Stimulated activated CD8-positive, alpha-beta memory T cell treated with anti-CD3 and anti-CD28 coated beads, Interleukin-7, amount 100 ng/mL, for 48 hours (primary cell): Measurements from ENCODE around the gene SHISAL2A.
A peak's percentile ranks its signal among the peaks of the same experiment; 100 is the strongest.

Experiments
- DNase-seq, 2 donors: peaks; one replicate each; pipeline ENCODE4 v3.0.0-alpha.2; 2020; ENCODE audit warnings: low read depth in 1 of 2; ENCODE audit errors: extremely low read depth in 1 of 2

The SHISAL2A gene

GRCh38 chr1:52658795-52659194 lies 25.8 kb downstream of the SHISAL2A start:
- peak in 1 of 2 donors; percentile 40 for DNase-seq

DNA sequence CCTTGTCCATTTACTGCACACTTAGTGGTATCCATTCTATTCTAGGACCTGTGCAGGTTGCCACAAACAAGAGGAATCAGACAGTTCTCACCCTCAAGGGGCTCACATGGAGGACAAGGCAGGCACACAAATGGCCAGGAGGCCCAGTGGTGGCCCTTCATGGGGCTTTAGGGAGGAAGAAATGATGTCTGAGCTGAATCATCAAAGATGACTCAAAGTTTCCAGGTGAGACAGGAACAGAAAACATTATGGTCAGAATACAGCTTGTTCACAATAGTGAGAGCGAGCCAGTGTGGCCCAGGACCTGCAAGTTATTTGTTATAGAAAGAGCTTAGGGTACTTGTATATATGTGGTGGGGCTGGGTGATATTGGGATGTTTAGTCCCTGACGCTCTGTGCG lies 26.4 kb downstream of the SHISAL2A start:
- DNase-seq: peak in 1 of 2 donors; percentile 29

DNA sequence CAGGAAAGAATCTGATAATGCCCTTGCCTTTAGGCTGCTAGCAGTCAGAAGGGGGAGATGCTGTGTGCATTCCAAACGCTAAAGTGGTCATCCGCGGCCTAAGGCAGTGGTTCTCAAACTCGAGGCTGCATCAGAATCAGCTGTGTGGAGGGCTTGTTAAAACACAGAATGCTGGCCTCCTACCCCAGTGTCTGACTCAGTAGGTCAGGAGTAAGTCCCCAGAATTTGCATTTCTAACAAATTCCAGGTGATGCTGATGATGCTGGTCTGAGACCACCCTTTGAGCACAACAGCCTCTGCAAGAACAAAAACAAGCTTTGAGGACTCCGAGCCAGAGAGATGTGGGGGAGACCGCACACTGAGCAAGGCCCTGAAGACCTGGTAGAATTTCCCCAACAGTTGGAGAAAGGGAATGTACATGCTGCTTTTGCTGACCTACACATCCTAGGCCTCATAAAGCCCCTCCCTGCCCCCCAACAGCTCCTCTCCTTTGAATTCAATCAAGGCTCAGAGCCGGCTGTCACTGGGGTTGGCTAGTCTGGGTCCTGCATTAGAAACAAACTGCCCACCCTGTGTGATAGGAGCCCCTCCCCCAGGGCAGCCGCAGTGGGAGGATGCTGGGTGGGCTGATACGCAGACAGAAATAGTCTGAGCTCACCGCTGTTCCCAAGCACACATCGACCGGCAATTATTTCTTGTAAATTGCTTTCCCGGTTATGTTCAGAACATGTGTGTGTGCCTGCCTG lies 27.1 kb downstream of the SHISAL2A start:
- no peak for DNase-seq

DNA sequence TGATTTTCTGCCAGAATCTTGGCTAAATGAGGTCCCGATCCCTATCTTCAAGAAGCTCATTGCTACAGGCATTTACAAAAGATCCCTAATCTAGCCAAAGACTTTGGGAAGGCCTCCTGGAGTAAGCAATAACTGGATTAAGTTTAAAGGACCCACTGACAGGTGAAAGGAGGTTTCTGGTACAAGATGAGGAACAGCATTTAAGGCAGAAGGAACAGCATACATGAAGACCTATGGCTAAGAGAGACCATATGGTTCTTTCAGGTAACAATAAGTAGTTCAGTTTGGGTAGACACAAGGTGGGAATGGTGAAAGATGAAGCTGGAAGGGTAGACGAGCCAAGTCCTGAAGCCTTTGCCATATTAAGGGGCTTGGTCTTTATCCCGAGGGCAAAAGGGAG lies 27.8 kb downstream of the SHISAL2A start:
- DNase-seq: no peak

GRCh38 chr1:52662645-52663313 lies 29.8 kb downstream of the SHISAL2A start:
- no peak for DNase-seq

GRCh38 chr1:52663716-52664115 lies 30.7 kb downstream of the SHISAL2A start:
- no peak for DNase-seq

GRCh38 chr1:52665006-52665941 lies 32.3 kb downstream of the SHISAL2A start:
- no peak for DNase-seq

GRCh38 chr1:52667290-52667689 lies 34.3 kb downstream of the SHISAL2A start:
- DNase-seq: no peak

- no peak for DNase-seq
Observed at GRCh38 chr1:52667984-52668383, 35.0 kb downstream of the SHISAL2A start.

DNA sequence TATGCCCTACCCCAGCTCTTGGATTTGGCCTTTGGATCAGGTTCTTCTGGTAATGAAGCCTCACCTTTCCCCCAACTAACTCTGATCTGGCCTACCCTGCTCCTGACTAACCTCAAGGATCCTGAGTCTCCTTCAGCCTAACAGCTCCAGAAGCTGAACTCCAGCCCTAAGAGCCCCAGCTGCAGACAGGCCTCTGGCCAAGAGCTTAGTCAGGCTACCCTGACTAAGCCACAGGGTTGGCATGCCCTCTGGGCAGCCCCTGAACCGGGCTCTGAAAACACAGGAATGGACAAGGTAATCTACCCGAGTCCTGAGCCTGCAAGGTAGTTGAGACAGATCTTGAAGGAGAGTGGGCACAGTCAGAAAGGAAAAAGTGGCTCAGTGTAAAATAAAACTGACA lies 35.7 kb downstream of the SHISAL2A start:
- no peak for DNase-seq

- no peak for DNase-seq
Observed at GRCh38 chr1:52669696-52670095, 36.7 kb downstream of the SHISAL2A start.

DNA sequence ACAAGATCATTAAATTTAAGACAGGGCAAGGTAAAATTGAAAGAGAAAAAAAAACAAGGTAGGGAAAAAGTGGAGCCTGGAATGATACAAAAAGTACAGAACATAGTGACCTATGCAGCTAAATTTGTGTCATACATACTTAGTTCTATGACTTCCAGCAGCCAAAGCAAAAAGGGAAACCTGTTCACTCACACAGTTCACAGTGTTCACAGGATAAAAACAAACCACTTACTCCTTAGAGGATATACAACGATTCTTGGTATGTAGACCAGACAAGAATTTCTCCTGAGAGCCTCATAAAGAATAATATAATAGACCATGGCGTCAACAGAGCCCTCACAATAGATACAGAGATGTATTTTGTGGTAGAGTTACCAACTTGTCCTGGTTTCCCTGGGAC lies 37.6 kb downstream of the SHISAL2A start:
- DNase-seq: no peak

- DNase-seq: no peak
Observed at GRCh38 chr1:52672946-52673345, 40.0 kb downstream of the SHISAL2A start.

DNA sequence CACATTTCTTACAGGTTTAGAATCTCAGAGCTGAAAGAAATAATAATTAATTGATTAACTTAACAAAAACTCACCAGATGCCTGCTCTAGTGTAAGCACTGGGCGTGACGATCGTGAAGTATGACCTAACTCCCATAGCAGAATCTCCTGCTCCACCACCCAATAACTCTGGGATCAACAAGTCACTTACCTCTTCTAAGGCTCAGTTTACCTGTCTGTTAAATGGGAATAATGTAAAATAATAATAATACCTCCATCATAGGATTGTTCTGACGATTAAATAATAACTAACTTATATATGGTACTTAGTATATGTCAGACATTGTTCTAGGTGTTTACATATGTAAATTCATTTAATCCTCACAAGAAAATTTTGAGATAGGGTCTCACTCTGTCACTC lies 40.5 kb downstream of the SHISAL2A start:
- no peak for DNase-seq

DNA sequence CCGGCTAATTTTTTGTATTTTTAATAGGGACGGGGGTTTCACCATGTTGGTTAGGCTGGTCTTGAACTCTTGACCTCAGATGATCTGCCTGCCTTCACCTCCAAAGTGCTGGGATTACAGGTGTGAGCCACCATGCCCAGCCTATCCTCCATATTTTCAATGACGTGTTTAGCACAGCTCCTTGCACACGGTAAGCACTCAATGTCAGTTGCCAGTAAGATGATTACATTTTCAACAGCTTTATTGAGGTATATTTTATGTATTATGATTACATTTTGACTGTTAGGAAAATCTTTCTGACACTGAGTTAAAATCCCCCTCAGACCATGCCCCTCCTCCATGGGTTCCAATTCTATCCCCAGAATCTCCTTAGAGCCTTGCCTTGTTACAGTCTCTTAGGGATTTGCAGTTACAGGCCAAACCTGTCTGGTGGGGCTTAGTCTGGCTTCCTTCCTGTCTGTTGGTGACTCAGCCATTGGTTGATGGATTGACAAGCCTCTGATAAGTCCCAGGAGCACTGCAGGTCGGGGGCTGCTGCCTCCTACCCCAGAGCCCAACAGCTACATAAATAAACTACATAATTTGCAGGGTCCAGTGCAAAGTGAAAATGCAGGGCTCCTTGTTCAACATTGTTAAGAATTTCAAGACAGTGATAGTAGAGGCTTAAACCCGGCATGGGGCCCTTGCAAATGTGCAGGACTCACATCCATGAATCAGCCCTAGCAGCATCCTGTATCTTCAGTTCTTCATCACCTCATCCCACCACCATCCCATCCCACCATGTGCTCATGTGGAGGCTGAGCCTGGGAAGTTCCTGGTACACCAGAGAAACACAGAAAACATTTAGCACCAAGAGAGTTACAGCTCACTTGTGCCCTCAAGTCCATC lies 41.8 kb downstream of the SHISAL2A start:
- DNase-seq: no peak

- DNase-seq: no peak
Observed at GRCh38 chr1:52676249-52676903, 43.4 kb downstream of the SHISAL2A start.

GRCh38 chr1:52677076-52677806 lies 44.3 kb downstream of the SHISAL2A start:
- DNase-seq: no peak

- no peak for DNase-seq
Observed at GRCh38 chr1:52679048-52679447, 46.1 kb downstream of the SHISAL2A start.

DNA sequence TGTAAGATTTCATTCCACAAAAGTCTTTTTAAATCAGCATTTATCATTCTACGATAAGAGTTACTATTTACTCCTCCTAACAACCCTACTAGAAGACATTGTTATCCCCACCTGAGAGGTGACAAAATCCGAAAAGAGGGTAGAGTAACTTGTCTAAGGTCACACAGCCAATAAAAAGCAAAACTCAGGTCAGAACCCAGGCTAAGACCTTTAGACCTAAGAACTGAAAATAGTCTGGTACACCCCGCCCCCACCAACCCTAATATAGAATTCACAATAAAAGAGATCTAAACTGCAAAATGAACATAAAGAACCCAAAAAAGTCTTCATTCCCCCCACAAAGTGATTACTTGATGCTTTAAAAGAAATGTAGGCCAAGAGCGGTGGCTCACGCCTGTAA lies 46.5 kb downstream of the SHISAL2A start:
- DNase-seq: no peak
